Measurements from ENCODE around the gene TECTA. TPM values are rescaled to one million over a fixed set of nuclear protein-coding genes. Genes with fewer than 3 reads are reported as not detected.

The TECTA gene
- total RNA-seq, 1 experiment from 2014 or later = 0.15 TPM

DNA sequence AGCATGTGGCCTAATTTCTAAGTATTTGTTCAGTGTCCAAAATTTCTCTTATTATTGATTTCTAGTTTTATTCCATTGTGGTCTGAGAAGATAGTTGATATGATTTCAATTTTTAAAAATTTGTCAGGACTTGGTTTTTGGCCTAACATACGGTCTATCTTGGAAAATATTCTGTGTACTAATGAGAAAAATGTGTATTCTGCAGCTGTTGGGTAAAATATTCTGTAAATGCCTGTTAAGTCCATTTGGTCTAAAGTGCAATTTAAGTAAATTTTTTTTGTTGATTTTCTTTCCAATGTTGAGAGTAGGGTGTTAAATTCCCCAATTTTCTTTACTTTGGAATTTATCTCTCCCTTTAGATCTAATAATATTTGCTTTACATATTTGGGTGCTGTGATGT lies 78.3 kb downstream of the TECTA start:
- ATAC-seq = no peak
- H3K36me3 ChIP-seq (ENCODE audit: control insufficient read depth, insufficient read depth, low read length) = no peaks in the 10 kb centered on the region
- intact Hi-C loops (cut with micrococcal nuclease; ENCODE audit: unreplicated experiment) (no loop called here), in situ Hi-C loops (cut with HindIII; ENCODE audit: low pct_unique_long_range_greater_than_20kb, low sequenced_read_pairs) (no loop called here)
- no peaks in the 10 kb centered on the region for H3K4me1 ChIP-seq (ENCODE audit: control insufficient read depth, insufficient read depth, low read length)
- BruUV-seq (replicated peaks) = no TSS peak
- CTCF ChIA-PET = no interaction called here
- DNase-seq (ENCODE audit: low read depth, low spot score) = no peak
- no peak overlapping the region for H3K27ac ChIP-seq (ENCODE audit: low read length)
- no peaks in the 10 kb centered on the region for H3K27me3 ChIP-seq (ENCODE audit: control insufficient read depth, insufficient read depth, low read length)
- POLR2A ChIA-PET = no interaction called here
- peaks cover 6% of the 10 kb centered on the region; the same call in 1 of the 2 replicates for H3K9me3 ChIP-seq (ENCODE audit: control insufficient read depth, insufficient read depth, low read depth, low read length)
- no peak overlapping the region for H3K4me3 ChIP-seq (ENCODE audit: low read depth in 2 of 2, low read length in 2 of 2)
- TF ChIP-seq POLR2AphosphoS5 (IDR thresholded peaks at IDR 0.05; ENCODE audit: low read depth, low read length) (no peak), TCF7L2 (IDR thresholded peaks at IDR 0.05; ENCODE audit: low read depth, low read length) (no peak), SIN3A (IDR thresholded peaks at IDR 0.05; ENCODE audit: borderline replicate concordance, insufficient read depth, low read depth, low read length) (no peak)
- TF ChIP-seq, protein P1, sequence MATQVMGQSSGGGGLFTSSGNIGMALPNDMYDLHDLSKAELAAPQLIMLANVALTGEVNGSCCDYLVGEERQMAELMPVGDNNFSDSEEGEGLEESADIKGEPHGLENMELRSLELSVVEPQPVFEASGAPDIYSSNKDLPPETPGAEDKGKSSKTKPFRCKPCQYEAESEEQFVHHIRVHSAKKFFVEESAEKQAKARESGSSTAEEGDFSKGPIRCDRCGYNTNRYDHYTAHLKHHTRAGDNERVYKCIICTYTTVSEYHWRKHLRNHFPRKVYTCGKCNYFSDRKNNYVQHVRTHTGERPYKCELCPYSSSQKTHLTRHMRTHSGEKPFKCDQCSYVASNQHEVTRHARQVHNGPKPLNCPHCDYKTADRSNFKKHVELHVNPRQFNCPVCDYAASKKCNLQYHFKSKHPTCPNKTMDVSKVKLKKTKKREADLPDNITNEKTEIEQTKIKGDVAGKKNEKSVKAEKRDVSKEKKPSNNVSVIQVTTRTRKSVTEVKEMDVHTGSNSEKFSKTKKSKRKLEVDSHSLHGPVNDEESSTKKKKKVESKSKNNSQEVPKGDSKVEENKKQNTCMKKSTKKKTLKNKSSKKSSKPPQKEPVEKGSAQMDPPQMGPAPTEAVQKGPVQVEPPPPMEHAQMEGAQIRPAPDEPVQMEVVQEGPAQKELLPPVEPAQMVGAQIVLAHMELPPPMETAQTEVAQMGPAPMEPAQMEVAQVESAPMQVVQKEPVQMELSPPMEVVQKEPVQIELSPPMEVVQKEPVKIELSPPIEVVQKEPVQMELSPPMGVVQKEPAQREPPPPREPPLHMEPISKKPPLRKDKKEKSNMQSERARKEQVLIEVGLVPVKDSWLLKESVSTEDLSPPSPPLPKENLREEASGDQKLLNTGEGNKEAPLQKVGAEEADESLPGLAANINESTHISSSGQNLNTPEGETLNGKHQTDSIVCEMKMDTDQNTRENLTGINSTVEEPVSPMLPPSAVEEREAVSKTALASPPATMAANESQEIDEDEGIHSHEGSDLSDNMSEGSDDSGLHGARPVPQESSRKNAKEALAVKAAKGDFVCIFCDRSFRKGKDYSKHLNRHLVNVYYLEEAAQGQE (IDR thresholded peaks at IDR 0.05; ENCODE audit: insufficient read depth in 1 of 2, low read depth in 2 of 2, low read length in 1 of 2) = no peak
- TF ChIP-seq, protein P2, sequence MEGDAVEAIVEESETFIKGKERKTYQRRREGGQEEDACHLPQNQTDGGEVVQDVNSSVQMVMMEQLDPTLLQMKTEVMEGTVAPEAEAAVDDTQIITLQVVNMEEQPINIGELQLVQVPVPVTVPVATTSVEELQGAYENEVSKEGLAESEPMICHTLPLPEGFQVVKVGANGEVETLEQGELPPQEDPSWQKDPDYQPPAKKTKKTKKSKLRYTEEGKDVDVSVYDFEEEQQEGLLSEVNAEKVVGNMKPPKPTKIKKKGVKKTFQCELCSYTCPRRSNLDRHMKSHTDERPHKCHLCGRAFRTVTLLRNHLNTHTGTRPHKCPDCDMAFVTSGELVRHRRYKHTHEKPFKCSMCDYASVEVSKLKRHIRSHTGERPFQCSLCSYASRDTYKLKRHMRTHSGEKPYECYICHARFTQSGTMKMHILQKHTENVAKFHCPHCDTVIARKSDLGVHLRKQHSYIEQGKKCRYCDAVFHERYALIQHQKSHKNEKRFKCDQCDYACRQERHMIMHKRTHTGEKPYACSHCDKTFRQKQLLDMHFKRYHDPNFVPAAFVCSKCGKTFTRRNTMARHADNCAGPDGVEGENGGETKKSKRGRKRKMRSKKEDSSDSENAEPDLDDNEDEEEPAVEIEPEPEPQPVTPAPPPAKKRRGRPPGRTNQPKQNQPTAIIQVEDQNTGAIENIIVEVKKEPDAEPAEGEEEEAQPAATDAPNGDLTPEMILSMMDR (IDR thresholded peaks at IDR 0.05) = no peak

DNA sequence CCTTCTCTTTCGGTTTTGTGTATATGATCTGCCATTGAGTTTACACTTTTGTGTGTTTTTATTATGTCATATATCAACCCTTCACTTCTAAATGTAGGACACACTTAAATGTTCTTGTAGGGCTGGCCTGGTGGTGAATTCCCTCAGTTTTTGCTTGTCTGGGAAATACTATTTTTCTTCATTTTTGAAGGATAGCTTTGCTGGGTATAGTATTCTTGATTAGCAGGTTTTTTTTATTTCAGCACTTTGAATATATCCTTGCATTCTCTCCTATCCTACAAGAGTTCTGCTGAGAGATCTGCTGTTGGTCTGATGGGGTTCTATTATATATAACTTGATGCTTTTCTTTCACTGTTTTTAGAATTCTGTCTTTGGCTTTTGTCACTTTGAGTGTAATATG lies 79.1 kb downstream of the TECTA start:
- ChIA-PET CTCF (interaction anchor here (0.6 kb wide), 1 partner anchor 69 kb away, joined by 3 read pairs; no protein-coding TSS in a partner anchor), POLR2A (no interaction called here)
- Histone ChIP-seq H3K36me3 (ENCODE audit: control insufficient read depth, insufficient read depth, low read length) (no peaks in the 10 kb centered on the region), H3K27ac (ENCODE audit: low read length) (no peak overlapping the region), H3K4me1 (ENCODE audit: control insufficient read depth, insufficient read depth, low read length) (no peaks in the 10 kb centered on the region), H3K27me3 (ENCODE audit: control insufficient read depth, insufficient read depth, low read length) (peaks cover 2% of the 10 kb centered on the region; the same call in 1 of the 2 replicates), H3K4me3 (ENCODE audit: low read depth in 2 of 2, low read length in 2 of 2) (no peak overlapping the region), H3K9me3 (ENCODE audit: control insufficient read depth, insufficient read depth, low read depth, low read length) (peaks cover 6% of the 10 kb centered on the region; the same call in 1 of the 2 replicates)
- no peak for TF ChIP-seq POLR2AphosphoS5 (IDR thresholded peaks at IDR 0.05; ENCODE audit: low read depth, low read length)
- TF ChIP-seq, protein P1 (IDR thresholded peaks at IDR 0.05; ENCODE audit: insufficient read depth in 1 of 2, low read depth in 2 of 2, low read length in 1 of 2) = no peak
- DNase-seq (ENCODE audit: low read depth, low spot score) = no peak
- in situ Hi-C loops (cut with HindIII; ENCODE audit: low pct_unique_long_range_greater_than_20kb, low sequenced_read_pairs) = no loop called here
- no peak for ATAC-seq
- BruUV-seq (replicated peaks) = no TSS peak
- intact Hi-C loops (cut with micrococcal nuclease; ENCODE audit: unreplicated experiment) = no loop called here
